ENCODE results near the gene LRP2. TPM values are rescaled to one million over a fixed set of nuclear protein-coding genes. Genes with fewer than 3 reads are reported as not detected.

Gene LRP2
- total RNA-seq, 4 donors from 2014 or later = not detected

DNA sequence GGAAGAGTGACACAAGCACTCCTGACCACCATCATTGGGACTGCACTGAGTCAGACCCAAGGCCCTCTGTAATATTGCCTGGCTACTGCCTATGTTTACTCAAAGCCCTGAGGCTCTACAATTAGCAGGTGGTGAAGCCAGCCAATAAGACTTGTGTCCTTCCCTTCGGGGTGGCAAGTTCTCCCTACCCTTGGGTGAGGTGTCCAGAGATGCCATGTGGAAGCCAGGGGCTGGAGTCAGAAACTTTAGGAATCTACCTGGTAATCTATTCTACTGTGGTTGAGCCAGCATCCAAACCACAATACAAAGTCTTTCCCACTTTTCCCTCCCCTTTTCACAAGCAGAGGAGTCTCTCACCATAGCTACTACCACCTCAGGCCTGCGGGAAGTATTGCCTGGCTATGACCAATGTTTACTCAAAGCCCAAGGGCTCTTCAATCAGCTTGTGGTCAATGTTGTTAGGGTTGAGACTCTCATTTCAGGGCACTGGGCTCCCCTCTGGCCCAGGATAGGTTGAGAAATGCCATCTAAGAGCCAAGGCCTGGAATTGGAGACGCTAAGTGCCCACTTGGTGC lies 275.4 kb downstream of the LRP2 start:
- no peaks in the 10 kb centered on the region for H3K36me3 ChIP-seq
- no peak overlapping the region for H3K27ac ChIP-seq
- H3K4me3 ChIP-seq = no peak overlapping the region
- H3K27me3 ChIP-seq = no peaks in the 10 kb centered on the region
- TF ChIP-seq, protein P1, sequence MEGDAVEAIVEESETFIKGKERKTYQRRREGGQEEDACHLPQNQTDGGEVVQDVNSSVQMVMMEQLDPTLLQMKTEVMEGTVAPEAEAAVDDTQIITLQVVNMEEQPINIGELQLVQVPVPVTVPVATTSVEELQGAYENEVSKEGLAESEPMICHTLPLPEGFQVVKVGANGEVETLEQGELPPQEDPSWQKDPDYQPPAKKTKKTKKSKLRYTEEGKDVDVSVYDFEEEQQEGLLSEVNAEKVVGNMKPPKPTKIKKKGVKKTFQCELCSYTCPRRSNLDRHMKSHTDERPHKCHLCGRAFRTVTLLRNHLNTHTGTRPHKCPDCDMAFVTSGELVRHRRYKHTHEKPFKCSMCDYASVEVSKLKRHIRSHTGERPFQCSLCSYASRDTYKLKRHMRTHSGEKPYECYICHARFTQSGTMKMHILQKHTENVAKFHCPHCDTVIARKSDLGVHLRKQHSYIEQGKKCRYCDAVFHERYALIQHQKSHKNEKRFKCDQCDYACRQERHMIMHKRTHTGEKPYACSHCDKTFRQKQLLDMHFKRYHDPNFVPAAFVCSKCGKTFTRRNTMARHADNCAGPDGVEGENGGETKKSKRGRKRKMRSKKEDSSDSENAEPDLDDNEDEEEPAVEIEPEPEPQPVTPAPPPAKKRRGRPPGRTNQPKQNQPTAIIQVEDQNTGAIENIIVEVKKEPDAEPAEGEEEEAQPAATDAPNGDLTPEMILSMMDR (IDR thresholded peaks at IDR 0.05) = no peak
- no peak for TF ChIP-seq POLR2A (IDR thresholded peaks at IDR 0.05)
- H3K4me1 ChIP-seq = peaks cover 0 to 6% (median 0%) of the 10 kb centered on the region in 4 donors
- DNase-seq = no peak
- H3K9me3 ChIP-seq = no peaks in the 10 kb centered on the region

DNA sequence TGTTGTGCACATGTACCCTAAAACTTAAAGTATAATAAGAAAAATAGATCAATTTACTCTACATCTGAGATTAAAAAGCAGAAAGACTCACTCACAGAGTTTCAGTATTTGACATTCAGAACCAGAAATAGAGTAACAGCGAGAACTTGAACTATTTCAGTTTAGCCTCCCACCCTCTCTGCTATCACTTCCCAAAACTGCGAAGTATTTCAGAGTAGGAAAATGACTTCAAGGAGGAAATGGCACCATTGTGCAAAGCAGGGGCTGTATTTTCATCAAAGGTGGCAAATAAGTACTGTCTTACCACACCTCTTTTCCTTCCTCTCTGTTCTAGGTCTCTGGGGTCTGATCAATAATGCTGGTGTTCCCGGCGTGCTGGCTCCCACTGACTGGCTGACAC lies 279.3 kb downstream of the LRP2 start:
- TF ChIP-seq POLR2A (IDR thresholded peaks at IDR 0.05) = no peak
- TF ChIP-seq, protein P1 (IDR thresholded peaks at IDR 0.05) = no peak

DNA sequence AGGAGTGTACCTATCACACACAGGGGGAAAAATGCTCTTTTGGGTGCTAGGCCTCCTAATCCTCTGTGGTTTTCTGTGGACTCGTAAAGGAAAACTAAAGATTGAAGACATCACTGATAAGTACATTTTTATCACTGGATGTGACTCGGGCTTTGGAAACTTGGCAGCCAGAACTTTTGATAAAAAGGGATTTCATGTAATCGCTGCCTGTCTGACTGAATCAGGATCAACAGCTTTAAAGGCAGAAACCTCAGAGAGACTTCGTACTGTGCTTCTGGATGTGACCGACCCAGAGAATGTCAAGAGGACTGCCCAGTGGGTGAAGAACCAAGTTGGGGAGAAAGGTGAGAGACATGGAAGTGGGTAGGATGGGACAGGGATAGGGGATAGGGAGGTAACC lies 280.8 kb downstream of the LRP2 start:
- no peaks in the 10 kb centered on the region for H3K36me3 ChIP-seq
- DNase-seq = no peak
- no peak overlapping the region for H3K4me3 ChIP-seq
- TF ChIP-seq POLR2A (IDR thresholded peaks at IDR 0.05) = no peak
- TF ChIP-seq, protein P1 (IDR thresholded peaks at IDR 0.05) = no peak
- no peaks in the 10 kb centered on the region for H3K9me3 ChIP-seq
- no peaks in the 10 kb centered on the region for H3K4me1 ChIP-seq
- no peaks in the 10 kb centered on the region for H3K27me3 ChIP-seq
- no peak overlapping the region for H3K27ac ChIP-seq

More for the DNA sequence above, 279.3 kb downstream of the LRP2 start:
- H3K27ac ChIP-seq = no peak overlapping the region
- H3K4me1 ChIP-seq = no peaks in the 10 kb centered on the region
- H3K9me3 ChIP-seq = no peaks in the 10 kb centered on the region
- H3K36me3 ChIP-seq = no peaks in the 10 kb centered on the region
- H3K27me3 ChIP-seq = no peaks in the 10 kb centered on the region
- no peak for DNase-seq
- no peak overlapping the region for H3K4me3 ChIP-seq

DNA sequence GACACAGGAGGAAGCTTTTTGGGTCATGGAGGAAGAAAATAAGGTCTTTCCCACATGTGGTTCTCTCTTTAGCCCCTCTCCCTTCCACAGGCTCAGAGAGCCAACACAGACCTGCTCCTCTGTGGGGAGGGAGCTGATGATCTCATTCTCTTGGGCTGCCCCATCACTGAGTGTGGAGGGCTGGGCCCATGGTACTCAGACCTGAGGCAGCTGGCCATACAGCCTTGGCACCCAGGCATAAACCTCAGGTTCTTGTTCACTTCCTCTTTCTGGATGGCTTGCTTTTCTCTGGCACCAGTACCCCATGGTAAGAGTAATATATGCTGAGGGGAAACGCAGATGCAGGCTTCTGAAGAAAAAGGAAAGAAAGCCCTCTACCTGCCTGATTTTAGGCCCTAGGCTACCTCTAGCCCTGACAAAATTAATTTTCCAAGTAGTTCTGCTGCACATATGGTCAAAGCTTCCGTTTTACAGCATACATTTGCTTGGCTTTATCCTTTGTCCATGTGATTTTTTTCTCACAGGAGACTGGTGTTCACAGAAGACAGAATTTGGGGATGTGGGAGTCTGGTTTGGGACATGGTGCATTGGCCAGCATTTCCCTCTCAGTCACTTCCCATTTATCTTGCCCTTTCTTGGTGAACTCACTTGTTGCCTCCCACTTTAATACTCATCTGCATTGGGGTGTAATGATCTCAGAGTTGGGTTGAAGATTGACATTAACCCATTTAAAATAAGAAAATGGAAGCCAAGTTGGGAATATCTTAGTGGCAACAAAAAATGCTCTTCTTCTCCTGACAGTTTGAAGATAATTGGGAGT lies 281.9 kb downstream of the LRP2 start:
- no peak for TF ChIP-seq POLR2A (IDR thresholded peaks at IDR 0.05)
- TF ChIP-seq, protein P1 (IDR thresholded peaks at IDR 0.05) = no peak
- Histone ChIP-seq H3K27me3 (no peaks in the 10 kb centered on the region), H3K9me3 (no peaks in the 10 kb centered on the region), H3K27ac (no peak overlapping the region), H3K4me1 (no peaks in the 10 kb centered on the region), H3K4me3 (no peak overlapping the region), H3K36me3 (no peaks in the 10 kb centered on the region)
- no peak for DNase-seq

- H3K4me3 ChIP-seq = no peak overlapping the region
- no peaks in the 10 kb centered on the region for H3K9me3 ChIP-seq
- H3K27ac ChIP-seq = no peak overlapping the region
- DNase-seq = no peak
- no peaks in the 10 kb centered on the region for H3K4me1 ChIP-seq
- H3K27me3 ChIP-seq = no peaks in the 10 kb centered on the region
- H3K36me3 ChIP-seq = no peaks in the 10 kb centered on the region
- TF ChIP-seq POLR2A (IDR thresholded peaks at IDR 0.05) = no peak
- TF ChIP-seq, protein P1 (IDR thresholded peaks at IDR 0.05) = no peak
These were observed 284.6 kb downstream of the LRP2 start for GRCh38 chr2:169077674-169078240.

Other genes starting within 250 kb of the LRP2 start
- gene BBS5, start 117.0 kb upstream of the LRP2 start, total RNA-seq = 1 to 10 TPM in 3 of 4 donors, not detected in 1; 3.9 to 8.3 (median 4.6) TPM
- under 1 TPM in 1 of 4 donors, not detected in 3; 0.67 TPM for gene KLHL41, start 147.2 kb upstream of the LRP2 start, total RNA-seq
- gene FASTKD1, start 211.3 kb upstream of the LRP2 start, total RNA-seq = 10 to 100 TPM; 33.8 to 78.8 (median 58.1) TPM
- 10 to 100 TPM; 19.6 to 51.2 (median 28.8) TPM for gene PPIG, start 221.8 kb upstream of the LRP2 start, total RNA-seq